ENCODE measurements around the gene PRKN. TPM values are rescaled to one million over a fixed set of nuclear protein-coding genes. Genes with fewer than 3 reads are reported as not detected.
A peak's percentile ranks its signal among the peaks of the same experiment; 100 is the strongest.

Gene PRKN
- total RNA-seq, 1 experiment from 2014 or later = 2.0 TPM

- no peak for DNase-seq
- Histone ChIP-seq H2BK120ac (ENCODE audit: low read depth, low read length, poor library complexity, severe bottlenecking) (no peak overlapping the region), H3K23me2 (ENCODE audit: insufficient read length, low read depth, low read length, poor library complexity, severe bottlenecking) (no peaks in the 10 kb centered on the region), H3K18ac (ENCODE audit: insufficient read length, low read depth, low read length) (no peak overlapping the region), H4K91ac (ENCODE audit: insufficient read length, low read depth, low read length) (no peak overlapping the region), H2BK5ac (ENCODE audit: insufficient read length, low read length) (no peak overlapping the region), H3K9ac (ENCODE audit: extremely low read depth, insufficient read length, low read length) (no peak overlapping the region), H2AFZ (ENCODE audit: low read length) (no peak overlapping the region), H2BK15ac (ENCODE audit: low read depth, low read length) (no peak overlapping the region), H3K9me3 (ENCODE audit: control insufficient read depth, low read depth, low read length) (no peaks in the 10 kb centered on the region), H3K4me2 (ENCODE audit: insufficient read depth, insufficient read length, low read length) (no peak overlapping the region), H4K20me1 (ENCODE audit: control insufficient read depth, insufficient read depth, insufficient read length) (no peaks in the 10 kb centered on the region), H3K27me3 (ENCODE audit: insufficient read depth, low read length) (no peaks in the 10 kb centered on the region), H3K79me1 (ENCODE audit: insufficient read depth, low read depth, low read length, poor library complexity, severe bottlenecking) (no peaks in the 10 kb centered on the region), H3K56ac (ENCODE audit: insufficient read length, low read depth, low read length) (no peak overlapping the region), H3K4me1 (ENCODE audit: insufficient read depth, low read length) (no peaks in the 10 kb centered on the region), H2AK5ac (ENCODE audit: insufficient read length, low read length) (no peak overlapping the region), H3K23ac (ENCODE audit: insufficient read length, low read depth, low read length) (no peak overlapping the region), H4K8ac (replicated peaks; ENCODE audit: insufficient read length, low read depth, low read length) (no peak overlapping the region), H3K27ac (ENCODE audit: insufficient read length, low read depth, low read length) (no peak overlapping the region), H4K5ac (ENCODE audit: insufficient read length, low read depth, low read length) (no peak overlapping the region), H3K79me2 (ENCODE audit: insufficient read depth, low read length) (no peaks in the 10 kb centered on the region), H2BK12ac (ENCODE audit: insufficient read length, low read depth, low read length) (no peak overlapping the region), H2BK20ac (ENCODE audit: low read depth, low read length, poor library complexity, severe bottlenecking) (no peak overlapping the region), H3K14ac (ENCODE audit: insufficient read depth, low read length) (no peak overlapping the region), H3K4ac (ENCODE audit: low read depth, low read length) (no peak overlapping the region), H3T11ph (ENCODE audit: low read length) (no peak overlapping the region)
- Mint-ChIP-seq H3K27ac (peak overlapping the region in 1 of 3 experiments; percentile 51; a peak in 2 of 7 replicates), H3K4me3 (no peak overlapping the region), H3K9me3 (no peaks in the 10 kb centered on the region), H3K36me3 (ENCODE audit: insufficient read depth in 1 of 3, low read depth in 3 of 3) (no peaks in the 10 kb centered on the region; a peak in 1 of 7 replicates), H3K4me1 (peaks cover 0 to 10% of the 10 kb centered on the region in 2 experiments; a peak in 1 of 4 replicates), H3K27me3 (ENCODE audit: low read depth) (no peaks in the 10 kb centered on the region)
- no CpG with 5 or more reads among the region's 9 CpGs for WGBS (ENCODE audit: extremely low coverage, insufficient read length, low lambda C conversion rate)
- TF ChIP-seq CTCF (conservative IDR thresholded peaks at IDR 0.05) = no peak
These were observed 259.9 kb downstream of the PRKN start for GRCh38 chr6:162467679-162468078.
